Measurements from ENCODE around the gene LIPC.

GRCh38 chr15:58495891-58496408 lies 64.2 kb downstream of the LIPC start:
- TF ChIP-seq EZH2 (IDR thresholded peaks at IDR 0.05; ENCODE audit: insufficient read depth, poor library complexity, severe bottlenecking) (no peak), EZH2phosphoT487 (IDR thresholded peaks at IDR 0.05; ENCODE audit: insufficient read depth, low read depth) (no peak)

Data from GM23248 (cell line).